ENCODE results near the gene STK32B.
"Not testable (repeated sequence)": the region's sequence is repeated elsewhere in the genome, so short reads cannot be mapped to it uniquely, and the experiment has no call there.

STK32B gene

GRCh38 chr4:5222047-5222446, 170.8 kb downstream of the STK32B start:
- DNase-seq (ENCODE audit: low read depth) = no peak
- no peak overlapping the region for H3K4me3 ChIP-seq (ENCODE audit: low read depth, low read length)

- DNase-seq (ENCODE audit: low read depth) = no peak
- no peak overlapping the region for H3K4me3 ChIP-seq (ENCODE audit: low read depth, low read length)
Measured at GRCh38 chr4:5222951-5223350, 171.7 kb downstream of the STK32B start.

GRCh38 chr4:5224340-5224739, 173.1 kb downstream of the STK32B start:
- H3K4me3 ChIP-seq (ENCODE audit: low read depth, low read length) = no peak overlapping the region
- no peak for DNase-seq (ENCODE audit: low read depth)

DNA sequence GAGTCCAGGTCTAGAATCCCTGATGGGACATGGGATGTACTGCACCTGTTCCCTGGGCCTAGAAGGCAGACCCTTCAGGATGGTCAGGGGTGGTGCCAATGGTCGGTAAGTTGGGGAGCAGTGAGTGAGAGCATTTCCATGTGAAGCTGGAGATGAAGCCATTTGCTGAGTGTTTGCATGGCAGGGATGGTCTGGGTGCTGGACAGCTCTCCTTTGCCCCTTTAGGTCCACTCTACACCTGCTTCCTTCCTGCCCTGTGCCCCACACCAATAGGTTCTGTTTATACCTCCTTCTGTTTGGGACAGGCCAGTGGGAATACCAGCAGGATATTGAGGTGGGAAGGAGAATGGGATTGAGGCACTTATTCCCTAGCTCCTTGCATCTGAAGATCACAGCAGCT, 181.3 kb downstream of the STK32B start:
- DNase-seq (ENCODE audit: low read depth) = no peak
- no peak overlapping the region for H3K4me3 ChIP-seq (ENCODE audit: low read depth, low read length)

DNA sequence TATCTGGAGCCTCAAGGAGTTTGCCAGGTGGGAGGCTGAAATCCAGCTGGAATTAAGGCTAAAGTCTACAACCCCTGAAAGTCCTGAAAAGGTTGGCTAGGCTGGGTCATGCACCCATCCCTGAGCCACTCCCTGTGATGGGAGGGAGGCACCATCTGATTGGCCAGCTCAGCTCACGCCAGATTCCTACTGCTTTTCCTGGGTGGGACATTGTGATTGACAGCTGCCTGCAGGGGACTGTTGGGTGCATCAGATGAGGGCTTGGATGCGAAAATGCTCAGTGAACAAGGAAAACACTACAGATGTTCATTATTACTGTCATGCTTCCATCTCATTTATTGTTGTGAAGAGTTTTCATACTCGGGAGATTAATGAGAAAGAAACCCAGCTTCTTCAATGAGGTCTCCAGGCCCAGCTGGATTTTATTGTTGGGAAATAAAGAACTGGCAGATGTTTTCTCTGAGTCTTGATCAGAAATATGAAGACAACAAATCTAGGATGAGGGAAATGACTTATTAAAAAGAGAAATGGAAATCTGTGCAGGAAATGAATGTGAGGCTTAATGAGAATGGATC, 185.9 kb downstream of the STK32B start:
- DNase-seq (ENCODE audit: low read depth) = no peak

DNA sequence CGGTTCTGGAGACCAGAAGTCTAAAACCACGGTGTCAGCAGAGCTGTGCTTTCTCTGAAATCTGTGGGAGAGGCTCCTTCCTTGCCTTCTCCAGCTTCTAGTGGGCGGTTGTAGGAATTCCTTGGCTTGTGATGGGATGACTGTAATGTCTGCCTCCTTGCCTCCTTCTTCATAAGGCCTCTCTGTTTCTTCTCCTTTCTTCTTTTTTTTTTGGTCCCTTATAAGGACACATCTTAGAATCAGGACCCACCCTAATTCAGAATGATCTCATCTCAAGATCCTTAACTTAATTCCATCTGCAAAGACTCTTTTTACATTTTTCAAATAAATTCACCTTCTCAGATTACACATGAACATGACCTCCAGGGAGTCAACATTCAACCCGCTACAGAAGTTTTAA, 186.9 kb downstream of the STK32B start:
- DNase-seq (ENCODE audit: low read depth) = no peak
- H3K4me3 ChIP-seq (ENCODE audit: low read depth, low read length) = no peak overlapping the region

More for the DNA sequence above, 185.9 kb downstream of the STK32B start:
- no peak overlapping the region for H3K4me3 ChIP-seq (ENCODE audit: low read depth, low read length)

DNA sequence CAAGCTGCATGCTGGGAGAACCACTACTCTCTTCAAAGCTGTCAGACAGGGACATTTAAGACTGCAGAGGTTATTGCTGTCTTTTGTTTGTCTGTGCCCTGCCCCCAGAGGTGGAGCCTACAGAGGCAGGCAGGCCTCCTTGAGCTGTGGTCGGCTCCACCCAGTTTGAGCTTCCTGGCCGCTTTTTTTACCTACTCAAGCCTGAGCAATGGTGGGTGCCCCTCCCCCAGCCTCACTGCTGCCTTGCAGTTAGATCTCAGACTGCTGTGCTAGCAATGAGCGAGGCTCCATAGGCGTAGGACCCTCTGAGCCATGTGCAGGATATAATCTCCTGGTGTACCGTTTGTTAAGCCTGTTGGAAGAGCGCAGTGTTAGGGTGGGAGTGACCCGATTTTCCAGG, 195.8 kb downstream of the STK32B start:
- not testable (repeated sequence) for DNase-seq (ENCODE audit: low read depth); H3K4me3 ChIP-seq (ENCODE audit: low read depth, low read length)

- no peak overlapping the region for H3K4me3 ChIP-seq (ENCODE audit: low read depth, low read length)
Measured at GRCh38 chr4:5247735-5248134, 196.5 kb downstream of the STK32B start.

GRCh38 chr4:5249727-5250126, 198.4 kb downstream of the STK32B start:
- DNase-seq (ENCODE audit: low read depth) = no peak
- no peak overlapping the region for H3K4me3 ChIP-seq (ENCODE audit: low read depth, low read length)

More at GRCh38 chr4:5247735-5248134, 196.5 kb downstream of the STK32B start:
- DNase-seq (ENCODE audit: low read depth) = no peak

DNA sequence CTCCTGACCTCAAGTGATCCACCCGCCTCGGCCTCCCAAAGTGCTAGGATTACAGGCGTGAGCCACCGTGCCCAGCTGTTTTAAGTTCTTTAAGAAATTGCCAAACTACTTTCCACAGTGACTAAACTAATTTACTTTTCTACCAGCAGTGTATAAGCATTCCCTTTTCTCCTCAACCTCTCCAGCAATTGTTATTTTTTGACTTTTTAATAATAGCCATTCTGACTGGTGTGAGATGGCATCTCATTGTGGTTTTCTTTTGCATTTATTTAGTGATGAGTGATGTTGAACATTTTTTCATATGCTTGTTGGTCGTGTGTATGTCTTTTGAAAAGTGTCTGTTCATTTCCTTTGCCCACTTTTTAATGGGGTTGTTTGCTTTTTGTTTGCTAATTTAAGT, 199.3 kb downstream of the STK32B start:
- not testable (repeated sequence) for DNase-seq (ENCODE audit: low read depth); H3K4me3 ChIP-seq (ENCODE audit: low read depth, low read length)

DNA sequence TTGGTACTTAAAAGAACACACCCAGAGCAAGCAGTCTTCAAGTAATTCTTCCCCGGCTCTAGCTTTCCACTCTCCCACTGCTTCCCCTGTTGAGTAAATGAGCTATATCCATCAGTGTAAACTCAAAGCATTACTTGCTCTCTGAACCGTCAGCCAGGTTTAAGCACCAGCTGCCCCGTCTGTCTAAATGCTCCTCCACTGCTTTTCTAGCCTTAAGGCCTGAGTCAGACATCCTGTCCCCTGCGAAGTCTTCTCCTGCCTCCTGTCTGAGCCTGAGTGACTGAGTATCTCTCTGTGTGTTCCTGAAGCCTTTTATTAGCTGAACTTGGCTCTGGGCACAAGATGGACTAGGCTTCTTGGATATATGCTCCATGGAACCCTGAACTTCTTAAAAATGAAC, 205.1 kb downstream of the STK32B start:
- no peak for DNase-seq (ENCODE audit: low read depth)
- no peak overlapping the region for H3K4me3 ChIP-seq (ENCODE audit: low read depth, low read length)

GRCh38 chr4:5257086-5257485, 205.8 kb downstream of the STK32B start:
- DNase-seq (ENCODE audit: low read depth) = no peak
- no peak overlapping the region for H3K4me3 ChIP-seq (ENCODE audit: low read depth, low read length)

- no peak overlapping the region for H3K4me3 ChIP-seq (ENCODE audit: low read depth, low read length)
- no peak for DNase-seq (ENCODE audit: low read depth)
Measured at GRCh38 chr4:5259471-5259870, 208.2 kb downstream of the STK32B start.

DNA sequence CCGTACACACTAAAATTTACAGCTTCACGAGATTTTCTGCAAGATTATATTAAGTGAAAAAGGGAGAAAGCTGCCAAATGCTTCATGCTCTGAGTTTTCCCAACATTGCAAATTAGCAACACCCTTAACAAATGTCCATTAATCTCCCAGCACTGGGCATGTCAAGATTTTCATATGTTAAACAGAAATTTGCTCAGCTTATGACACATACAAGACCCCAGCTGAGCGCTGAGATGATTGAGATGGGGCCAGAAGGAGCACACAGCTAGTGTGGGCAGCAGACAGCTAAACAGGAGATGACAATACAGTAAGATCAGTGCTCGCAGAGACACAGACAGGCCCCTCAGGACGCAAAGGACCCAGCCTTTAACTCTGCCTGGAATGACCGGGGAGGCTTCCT, 208.8 kb downstream of the STK32B start:
- no peak overlapping the region for H3K4me3 ChIP-seq (ENCODE audit: low read depth, low read length)

DNA sequence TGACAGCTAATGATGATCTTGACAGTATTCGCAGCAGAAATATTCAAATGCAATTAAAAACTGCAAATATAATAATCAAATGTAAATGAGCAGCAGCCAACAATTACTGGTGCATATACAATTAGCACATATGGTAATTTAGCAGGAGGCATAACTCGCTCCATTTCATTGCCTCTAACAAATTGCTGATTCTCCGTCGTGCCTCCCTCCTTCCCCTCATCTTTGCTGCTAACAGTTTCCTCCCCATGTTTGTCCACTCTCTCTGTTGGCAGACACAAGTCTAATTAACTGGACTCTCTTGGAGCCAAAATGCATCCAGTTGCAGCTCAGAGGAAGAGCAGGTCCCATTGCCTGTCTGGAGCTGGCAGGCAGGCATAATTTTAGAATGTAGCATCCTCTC, 210.6 kb downstream of the STK32B start:
- H3K4me3 ChIP-seq (ENCODE audit: low read depth, low read length) = no peak overlapping the region
- no peak for DNase-seq (ENCODE audit: low read depth)

More for the DNA sequence above, 208.8 kb downstream of the STK32B start:
- DNase-seq (ENCODE audit: low read depth) = no peak

- no peak overlapping the region for H3K4me3 ChIP-seq (ENCODE audit: low read depth, low read length)
- no peak for DNase-seq (ENCODE audit: low read depth)
Measured at GRCh38 chr4:5266991-5267390, 215.7 kb downstream of the STK32B start.

- DNase-seq (ENCODE audit: low read depth) = no peak
- H3K4me3 ChIP-seq (ENCODE audit: low read depth, low read length) = no peak overlapping the region
Measured at GRCh38 chr4:5267408-5267807, 216.1 kb downstream of the STK32B start.

GRCh38 chr4:5276475-5277075, 225.3 kb downstream of the STK32B start:
- no peak for DNase-seq (ENCODE audit: low read depth)
- no peak overlapping the region for H3K4me3 ChIP-seq (ENCODE audit: low read depth, low read length)

DNA sequence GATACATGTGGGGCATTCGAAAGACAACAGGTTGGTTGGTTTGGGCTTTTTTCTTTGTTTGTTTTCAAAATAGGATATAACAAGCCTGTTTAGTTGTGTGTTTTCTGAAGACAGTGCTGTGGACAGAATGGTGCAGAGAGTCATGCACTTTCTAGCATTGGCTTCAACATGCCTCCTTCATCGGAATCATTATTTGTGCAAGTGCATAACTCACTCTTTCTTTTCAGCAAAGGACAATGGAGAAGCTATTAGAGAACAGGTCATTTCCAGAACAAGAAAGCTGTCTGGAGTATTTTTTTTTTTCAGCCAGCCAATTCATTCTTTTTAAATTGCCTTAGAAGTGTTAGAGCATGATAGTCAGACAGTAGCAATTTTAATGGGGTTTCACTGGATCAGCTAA, 225.8 kb downstream of the STK32B start:
- DNase-seq (ENCODE audit: low read depth) = no peak
- H3K4me3 ChIP-seq (ENCODE audit: low read depth, low read length) = no peak overlapping the region

- H3K4me3 ChIP-seq (ENCODE audit: low read depth, low read length) = no peak overlapping the region
Measured at GRCh38 chr4:5278213-5278612, 226.9 kb downstream of the STK32B start.

GRCh38 chr4:5280069-5280468, 228.8 kb downstream of the STK32B start:
- DNase-seq (ENCODE audit: low read depth) = not testable (repeated sequence)

More at GRCh38 chr4:5278213-5278612, 226.9 kb downstream of the STK32B start:
- no peak for DNase-seq (ENCODE audit: low read depth)

More at GRCh38 chr4:5280069-5280468, 228.8 kb downstream of the STK32B start:
- H3K4me3 ChIP-seq (ENCODE audit: low read depth, low read length) = not testable (repeated sequence)

Measured in skeletal muscle cell (primary cell).